ENCODE data around the gene LBHD1.
"Not testable (repeated sequence)": the region's sequence is repeated elsewhere in the genome, so short reads cannot be mapped to it uniquely, and the experiment has no call there.

The LBHD1 gene

DNA sequence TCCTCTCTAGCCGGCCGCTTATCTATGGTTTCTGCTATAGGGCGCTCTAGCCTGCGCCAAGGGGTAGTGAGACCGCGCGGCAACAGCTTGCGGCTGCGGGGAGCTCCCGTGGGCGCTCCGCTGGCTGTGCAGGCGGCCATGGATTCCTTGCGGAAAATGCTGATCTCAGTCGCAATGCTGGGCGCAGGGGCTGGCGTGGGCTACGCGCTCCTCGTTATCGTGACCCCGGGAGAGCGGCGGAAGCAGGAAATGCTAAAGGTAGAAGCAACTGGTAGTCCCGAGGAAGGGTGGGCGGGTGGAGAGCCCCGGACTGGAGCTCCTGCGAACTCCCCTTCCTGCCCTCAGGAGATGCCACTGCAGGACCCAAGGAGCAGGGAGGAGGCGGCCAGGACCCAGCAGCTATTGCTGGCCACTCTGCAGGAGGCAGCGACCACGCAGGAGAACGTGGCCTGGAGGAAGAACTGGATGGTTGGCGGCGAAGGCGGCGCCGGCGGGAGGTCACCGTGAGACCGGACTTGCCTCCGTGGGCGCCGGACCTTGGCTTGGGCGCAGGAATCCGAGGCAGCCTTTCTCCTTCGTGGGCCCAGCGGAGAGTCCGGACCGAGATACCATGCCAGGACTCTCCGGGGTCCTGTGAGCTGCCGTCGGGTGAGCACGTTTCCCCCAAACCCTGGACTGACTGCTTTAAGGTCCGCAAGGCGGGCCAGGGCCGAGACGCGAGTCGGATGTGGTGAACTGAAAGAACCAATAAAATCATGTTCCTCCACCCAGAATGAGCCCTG is at the start of gene LBHD1, which contains the start of gene UQCC3:
Gene LBHD1, minus strand, starts transcription at position 660 of the 782 bp plus-strand sequence. CDS start 2,236 bp downstream, outside the sequence.
Gene UQCC3, plus strand, starts transcription at position 66 of the 782 bp plus-strand sequence. Its CDS starts 73 bp downstream, at position 139.
- no peak for DNase-seq

DNA sequence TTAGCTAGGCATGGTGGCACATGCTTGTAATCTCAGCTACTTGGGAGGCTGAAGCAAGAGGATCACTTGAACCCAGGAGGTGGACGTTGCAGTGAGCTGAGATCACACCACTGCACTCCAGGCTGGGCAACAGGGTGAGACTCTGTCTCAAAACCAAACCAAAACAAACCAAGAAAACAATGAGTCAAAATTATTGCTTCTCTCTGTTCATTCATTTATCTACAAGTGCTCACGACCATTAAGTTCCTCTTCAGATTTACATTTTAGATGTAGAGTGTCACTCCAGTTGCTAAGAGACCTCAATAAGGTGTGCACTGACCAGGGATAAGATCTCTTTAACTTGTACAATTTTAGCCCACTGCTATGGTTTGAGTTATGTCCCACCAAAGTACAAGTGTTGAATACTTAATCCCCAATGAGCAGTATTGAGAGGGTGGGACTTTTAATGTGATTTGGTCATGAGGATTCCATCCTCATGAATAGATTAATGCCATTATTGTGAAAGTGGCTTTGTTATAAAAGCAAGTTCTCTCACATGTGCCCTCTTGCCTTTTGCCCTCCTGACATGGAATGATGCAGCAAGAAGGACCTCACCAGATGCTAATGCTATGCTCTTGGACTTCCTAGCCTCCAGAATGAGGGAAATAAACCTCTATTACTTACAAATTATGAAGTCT is 47.4 kb upstream of the LBHD1 start:
- no peak for DNase-seq

DNA sequence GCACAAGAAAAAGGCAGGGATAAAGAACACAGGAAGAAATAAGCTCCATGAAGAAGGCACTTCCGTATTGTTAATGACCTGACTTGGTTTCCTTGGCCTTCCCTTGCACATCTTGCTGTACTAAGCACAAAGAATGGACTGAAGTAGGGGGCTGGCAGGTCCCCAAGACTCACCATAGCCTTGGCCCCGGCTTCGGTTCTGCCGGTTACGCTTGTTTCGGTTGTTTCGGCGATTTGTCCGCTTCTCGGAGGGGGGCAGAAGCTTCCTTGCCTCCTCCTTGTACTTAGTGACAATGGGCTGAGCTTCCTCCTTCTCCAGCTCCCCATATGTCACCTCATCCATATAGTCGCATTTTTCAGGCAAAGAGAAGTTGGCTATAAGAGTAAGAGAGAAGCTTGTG is 44.7 kb upstream of the LBHD1 start:
- DNase-seq, result no peak

DNA sequence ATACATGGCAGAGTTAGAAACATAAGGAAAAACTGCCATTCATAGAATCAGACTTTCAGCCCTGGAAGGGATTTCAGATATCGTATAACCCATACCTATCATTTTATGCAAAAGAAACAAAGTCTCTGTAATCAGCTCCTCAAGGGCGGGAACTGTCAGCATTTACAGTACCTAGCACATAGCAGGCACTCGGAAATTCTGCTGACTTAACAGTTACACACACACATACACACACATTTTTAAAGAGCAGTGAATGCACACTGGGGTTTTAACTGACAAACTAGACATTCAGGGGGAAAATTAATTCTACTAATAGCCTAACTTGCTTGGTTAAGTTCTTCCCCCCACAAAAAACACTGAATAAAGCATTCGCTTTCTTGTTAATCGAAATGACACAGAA is 44.1 kb upstream of the LBHD1 start:
- no peak for DNase-seq

DNA sequence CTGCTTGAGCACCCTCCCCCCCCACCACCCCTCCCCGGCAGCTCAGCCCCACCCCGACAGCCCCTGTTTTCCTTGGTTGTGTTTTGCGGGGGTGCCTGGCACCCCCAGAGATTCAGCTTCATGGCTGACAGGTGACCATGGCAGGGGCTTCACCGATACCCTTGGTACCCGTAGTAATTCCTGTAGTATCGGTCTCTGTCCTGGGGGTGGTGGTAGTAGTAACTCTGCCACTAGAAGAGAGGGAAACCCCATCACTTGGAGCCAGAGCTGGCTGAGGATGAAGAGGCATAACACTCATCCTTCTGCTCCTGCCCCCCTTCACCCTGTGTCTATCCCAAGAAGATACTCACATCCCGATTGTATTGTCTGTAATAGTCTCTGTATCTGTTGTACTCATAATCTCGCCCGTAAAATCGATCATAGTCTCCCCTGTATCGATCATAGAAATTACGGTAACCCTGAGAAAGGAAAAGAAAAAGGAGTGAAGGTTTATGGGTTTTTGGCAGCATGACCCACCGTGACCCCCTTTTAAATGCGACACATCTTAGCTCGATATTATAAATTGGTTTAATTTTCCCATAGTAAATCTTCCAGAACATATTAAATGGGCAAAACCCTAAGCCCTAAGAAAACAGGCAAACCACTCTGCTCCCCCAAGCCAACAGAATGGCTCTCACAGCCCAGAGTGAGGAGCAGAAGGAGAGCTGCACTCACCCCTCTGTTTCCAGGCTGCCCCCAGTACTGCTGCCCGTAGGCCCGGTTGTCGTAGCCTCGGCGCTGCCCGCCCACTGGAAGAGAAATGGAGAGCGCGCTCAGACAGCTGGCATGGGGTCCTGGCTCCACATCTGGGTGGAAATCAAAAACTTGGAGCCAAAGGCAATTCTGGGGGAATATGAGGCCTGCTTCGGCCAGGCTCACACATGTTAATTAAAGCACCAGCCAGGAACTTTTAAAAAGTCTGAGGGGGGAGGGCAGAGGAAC is 43.4 kb upstream of the LBHD1 start:
- no peak for DNase-seq

DNA sequence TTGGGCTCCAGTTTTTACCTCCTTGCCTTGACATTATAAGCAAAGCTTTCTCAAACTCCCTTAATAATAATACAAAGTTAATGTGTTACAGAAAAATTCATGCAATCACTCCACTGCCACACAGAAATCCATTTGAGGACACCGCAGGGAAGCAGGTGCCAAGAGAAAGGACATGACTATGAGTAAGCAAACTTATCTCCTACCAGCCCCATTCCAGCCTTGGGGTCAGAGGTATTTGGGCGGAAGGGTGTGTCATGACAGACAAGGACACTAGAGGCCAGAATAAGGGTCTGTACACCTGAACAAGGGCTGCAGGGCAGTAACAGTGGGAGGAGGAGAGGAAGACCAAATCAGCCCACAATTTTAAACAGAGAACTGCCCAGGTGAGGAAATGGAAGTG is 41.3 kb upstream of the LBHD1 start:
- no peak for DNase-seq

DNA sequence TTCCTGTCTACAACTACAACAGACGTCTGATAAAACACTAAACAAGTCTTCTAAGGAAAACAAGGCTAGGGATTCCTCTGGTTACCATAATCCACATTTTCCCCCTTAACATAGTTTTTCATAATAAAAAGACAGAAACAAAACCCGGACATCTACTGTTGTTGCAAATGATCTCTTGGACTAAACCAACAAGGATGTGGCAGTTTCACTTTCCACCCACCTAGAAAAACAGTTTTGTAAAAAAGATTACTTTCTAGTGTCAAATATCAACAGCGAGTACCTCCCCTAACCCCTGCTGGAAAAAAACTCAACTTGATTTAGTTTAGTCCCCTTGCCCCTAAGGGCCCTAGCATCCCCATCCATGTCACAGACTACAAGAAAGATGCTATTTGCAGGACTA is 40.8 kb upstream of the LBHD1 start:
- DNase-seq, result no peak

DNA sequence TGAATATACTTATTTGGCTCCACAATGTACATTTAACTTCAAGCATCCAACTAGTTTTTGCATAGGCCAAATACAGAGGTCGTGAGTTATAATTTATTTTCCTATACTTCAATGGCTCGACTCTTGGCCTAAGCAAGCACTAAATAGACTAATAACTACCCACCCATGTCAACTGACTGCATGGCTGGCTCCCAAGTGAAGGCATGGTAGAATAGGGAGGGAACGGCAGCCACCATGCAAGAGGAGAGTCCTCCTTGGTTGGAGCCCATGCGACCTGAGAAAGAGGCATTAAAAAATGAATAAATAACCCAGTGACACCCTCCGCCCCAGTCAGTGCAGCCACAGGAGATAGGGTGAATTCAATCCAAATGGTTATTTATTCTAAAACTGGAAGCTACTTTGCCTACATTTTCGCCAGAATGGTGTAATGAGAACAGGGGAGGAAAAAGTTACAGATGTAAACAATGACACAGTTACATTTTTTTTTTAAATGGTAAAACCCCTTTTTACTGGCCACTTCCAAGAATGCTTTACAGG is 40.3 kb upstream of the LBHD1 start:
- DNase-seq, result no peak

DNA sequence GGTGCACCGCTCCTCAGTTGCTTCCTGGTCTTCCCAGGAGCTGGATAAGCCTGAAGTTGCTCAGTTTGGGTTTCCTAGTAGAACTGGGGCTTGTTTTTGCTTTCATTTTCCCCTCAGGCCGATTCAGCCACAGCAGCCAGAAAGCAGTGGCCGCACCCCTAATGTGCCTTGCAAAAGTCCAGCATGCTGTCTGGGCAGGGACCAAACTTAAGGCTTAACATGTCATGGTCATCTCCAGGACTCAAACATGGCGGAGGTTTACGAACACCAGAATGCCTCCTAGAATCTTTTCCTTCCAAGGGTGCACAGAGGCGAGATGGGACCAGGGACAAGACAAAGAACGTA is 37.9 kb upstream of the LBHD1 start:
- no peak for DNase-seq

DNA sequence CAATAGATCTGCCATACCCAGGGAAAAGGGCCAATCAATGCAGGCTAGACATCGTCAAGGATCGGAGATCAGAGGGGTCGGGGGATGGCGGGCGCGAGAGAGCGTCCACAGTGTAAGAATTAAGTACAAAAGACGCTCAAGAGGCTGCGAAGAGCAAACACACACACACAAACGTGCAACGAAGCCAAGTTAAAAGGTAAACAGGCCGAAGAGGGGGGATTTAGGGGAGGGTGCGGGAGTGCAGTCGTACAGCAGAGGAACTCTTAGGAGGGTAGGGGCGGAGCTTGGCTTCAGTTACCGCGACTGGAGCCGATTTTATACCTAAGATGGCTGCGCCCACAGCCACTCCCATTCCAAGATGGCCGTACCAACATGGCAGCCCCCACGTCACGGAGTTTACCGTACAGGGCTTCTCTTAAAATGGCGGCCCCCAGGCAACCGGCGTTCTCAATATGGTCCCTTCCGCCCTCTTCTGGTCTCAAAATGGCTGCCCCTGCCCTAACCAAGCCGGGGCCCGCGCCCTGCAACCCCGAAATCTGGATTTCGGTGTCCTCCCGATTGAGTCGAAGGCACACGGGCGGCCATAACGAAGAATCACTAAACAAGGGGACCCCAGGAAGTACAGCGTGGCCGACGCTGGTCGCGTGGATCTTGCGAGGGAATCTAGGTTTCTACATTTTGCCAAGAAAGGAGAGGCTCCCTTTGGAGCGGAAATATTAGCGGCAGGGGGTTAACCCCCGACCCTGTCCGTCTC is 37.4 kb upstream of the LBHD1 start:
- DNase-seq, result peak; percentile 95

DNA sequence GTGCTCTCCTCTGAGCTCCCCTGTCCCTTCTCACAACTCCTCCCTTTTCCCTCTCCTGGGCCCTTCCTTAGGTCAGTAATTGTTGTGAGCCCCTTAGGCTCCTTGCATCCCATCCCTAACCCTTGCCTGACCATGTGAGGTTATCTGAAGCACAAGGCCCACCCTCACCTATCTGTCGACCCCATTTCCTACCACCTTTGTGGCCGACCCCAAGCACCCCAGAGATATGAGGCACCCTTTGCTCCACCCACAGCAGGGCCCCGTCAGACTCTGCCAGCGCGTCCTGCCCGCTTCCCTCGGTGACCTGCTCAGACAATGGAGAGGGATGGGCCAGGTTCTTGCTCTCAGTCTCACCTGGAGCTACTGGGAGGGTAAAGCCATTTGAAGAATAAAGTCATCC is 36.7 kb upstream of the LBHD1 start:
- no peak for DNase-seq

DNA sequence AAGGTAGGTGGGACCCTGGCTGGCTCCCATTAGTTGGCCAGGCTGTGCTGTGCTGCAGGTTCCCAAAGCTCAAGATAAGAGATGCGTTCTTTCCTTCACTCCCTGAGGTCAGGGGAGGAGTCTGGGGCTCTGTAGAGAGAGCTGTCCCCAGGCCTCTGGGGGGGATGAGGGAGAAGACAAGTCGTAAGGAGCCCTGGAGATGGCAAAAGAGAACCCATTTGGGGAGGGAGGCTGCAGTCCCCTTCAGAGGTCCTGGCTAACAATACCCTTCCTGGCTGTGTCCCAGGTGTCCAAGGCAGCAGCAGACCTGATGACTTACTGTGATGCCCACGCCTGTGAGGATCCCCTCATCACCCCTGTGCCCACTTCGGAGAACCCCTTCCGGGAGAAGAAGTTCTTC is 36.3 kb upstream of the LBHD1 start:
- DNase-seq, result no peak

DNA sequence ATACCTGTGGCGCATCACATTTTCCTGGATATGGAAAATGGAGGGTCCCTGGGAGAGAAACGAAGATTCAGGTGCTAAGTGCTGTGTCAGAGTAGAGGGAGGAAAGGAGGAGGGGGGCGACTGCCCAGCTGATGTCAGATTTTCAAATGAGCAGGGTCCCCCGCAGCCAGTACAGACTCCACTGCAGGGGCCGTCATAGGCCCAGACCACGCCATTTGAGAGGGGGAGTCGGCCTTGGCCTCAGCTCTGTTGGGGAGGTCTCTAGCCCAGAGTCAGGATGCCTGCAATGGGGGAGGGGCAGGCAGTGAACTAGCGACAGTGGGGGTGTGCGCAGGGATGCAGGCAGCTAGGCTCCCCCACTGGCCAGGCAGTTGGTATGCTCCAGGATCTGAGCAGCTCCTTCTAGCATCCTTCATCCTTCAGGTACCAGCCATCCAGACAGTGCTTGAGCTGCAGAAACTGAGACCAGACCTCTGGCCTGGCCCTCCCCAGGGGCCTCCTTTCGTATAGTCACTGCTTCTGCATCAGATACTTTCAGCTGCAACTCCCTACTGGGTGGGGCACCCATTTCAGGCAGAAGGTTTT is 35.3 kb upstream of the LBHD1 start, which contains the start of the genes BSCL2 and GNG3:
Gene BSCL2, minus strand, starts transcription at position 148 of the 585 bp plus-strand sequence. CDS start 229 bp downstream, outside the sequence.
Gene GNG3, plus strand, starts transcription at position 400 of the 585 bp plus-strand sequence. CDS start 620 bp downstream, outside the sequence.
- DNase-seq, result no peak

DNA sequence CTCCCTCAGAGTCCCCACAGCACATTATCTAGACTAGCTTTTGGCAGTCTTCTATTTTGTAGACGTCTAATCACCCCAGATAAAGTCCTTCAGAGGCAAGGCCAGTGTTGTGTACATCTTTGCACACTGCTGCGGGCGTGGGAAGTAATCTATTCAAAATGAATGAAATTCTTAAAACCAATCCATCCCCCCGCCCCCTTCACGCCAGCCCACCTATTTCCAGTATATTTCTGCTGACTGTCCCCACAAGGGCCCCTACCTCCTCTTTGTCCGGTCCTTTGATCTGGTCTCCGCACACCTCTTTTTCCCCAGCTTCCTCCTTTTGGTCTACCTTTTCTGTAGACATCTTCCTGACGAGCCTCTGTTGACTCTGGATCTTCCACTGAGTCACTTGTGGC is 34.8 kb upstream of the LBHD1 start:
- no peak for DNase-seq

DNA sequence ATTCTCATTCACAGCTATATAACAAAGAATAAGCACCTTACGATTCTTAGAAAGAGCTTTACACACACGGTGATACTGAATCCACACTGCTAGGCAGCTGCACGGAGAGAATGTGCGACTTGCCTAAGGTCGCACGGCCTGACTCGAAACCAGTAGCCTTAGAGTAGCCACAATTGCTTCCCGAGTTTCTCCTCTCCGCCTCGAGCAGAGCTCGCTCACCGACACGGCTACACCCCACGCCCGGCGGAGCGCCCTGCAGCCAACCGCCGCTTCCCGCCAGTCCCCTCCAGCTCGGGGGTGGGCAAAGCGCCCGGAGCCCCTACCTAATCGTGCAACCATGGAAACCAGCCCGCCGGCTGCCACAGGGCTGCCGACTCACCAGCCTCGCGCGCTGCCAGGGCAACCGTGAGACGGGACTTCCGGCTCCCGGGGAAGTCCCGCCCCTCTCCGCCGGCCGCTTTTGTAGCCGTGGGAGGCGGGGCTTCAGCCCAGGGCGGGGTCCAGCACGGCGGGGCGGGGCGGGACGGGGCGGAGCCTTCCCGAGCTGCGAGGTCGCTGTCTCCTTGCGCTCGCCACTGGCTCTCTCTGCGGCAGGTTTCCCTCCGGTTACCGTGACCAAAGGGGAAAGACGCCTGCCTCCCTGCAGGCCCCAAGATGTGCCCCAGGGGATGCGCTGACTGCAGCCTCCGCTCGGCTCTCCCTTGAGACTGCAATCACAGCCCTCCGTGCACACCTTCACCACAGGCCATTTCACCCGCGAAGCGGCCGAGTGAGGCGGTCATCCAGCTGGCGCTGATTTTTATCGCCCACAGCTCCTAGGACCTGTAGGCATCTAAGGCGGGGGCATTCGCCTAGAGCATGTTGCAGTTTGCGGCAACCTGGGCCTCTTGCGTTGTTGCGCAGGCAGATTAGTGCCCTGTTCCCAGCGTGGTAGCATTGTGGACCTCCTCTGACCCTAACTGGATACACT is 34.1 kb upstream of the LBHD1 start:
- DNase-seq, result peak; percentile 76

DNA sequence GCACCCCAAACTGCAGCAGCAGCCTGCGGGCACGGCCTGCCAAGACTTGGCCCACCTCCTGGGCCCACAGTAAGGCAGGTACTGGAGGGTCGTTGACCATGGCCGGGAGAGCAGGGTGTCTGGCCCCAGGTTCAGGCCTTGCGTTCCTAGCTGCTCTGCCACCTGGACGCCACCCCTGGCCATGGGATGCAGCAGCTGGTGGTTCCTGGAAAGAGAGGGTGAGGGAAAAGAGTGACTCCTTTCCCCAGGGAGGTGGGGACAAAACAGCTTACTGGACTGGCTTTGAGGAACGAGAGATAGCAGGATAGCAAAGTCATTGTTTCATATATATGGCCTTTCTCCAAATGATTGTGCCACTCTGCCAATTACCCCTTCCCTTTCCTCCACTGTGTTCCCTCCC is 33.3 kb upstream of the LBHD1 start:
- DNase-seq, result no peak

DNA sequence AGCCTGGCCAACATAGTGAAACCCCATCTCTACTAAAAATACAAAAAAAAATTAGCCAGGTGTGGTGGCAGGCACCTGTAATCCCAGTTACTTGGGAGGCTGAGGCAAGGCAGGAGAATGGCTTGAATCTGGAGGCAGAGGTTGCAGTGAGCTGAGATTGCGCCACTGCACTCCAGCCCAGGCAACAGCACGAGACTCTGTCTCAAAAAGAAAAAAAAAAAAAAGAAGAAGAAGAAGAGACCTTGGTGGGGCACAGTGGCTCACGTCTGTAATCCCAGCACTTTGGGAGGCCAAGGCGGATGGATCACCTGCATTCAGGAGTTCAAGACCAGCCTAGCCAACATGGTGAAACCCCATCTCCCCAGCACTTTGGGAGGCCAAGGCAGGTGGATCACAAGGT is 31.9 kb upstream of the LBHD1 start:
- DNase-seq, result not testable (repeated sequence)

DNA sequence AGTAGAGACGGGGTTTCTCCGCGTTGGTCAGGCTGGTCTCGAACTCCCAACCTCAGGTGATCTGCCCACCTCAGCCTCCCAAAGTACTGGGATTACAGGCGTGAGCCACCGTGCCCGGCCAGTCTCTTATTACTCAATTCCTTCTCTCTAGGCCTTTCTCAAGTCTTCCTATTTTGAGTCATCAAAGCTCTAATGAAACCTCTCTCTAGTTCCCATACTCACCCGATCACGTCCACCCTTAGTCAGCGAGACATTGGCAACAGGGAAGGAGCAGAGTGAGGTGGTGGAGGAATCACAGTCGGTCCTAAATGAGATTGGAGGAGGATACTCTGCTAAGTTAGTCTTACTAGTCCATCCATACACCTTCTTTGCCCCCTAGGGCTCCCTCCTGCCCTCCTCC is 30.2 kb upstream of the LBHD1 start:
- DNase-seq, result no peak

DNA sequence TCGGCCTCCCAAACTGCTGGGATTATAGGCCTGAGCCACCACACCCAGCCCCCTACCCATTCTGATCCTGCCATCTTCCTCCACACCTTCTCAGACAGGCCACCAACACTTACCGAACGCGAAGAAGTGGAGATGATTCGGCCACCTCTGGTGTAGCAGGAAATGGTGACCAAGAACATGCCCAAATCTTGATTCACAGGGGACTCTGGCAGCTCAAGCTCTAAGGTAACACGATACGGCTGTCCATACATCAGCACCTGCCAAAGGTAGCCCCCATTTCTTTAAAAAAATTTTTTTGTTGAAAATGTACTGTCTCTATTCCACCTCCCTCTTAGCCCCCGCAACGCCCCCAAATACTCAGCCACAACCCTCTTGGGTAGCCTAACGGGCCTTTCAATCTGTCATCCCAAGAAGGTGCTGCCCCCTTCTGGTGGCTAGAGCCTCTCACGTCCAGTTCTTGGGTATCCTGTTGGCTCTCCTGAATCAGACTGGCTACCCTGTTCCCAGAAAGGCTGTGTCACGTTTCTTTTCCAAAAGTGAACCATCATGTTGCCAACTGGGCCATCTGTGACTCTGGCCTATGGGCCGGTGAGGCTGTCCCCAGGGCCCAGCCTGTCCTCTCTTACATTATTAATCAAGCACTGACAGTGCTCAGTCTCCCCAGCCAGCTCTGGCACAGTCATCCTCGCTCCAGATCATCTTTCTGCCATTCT is 22.5 kb upstream of the LBHD1 start:
- DNase-seq, result no peak

DNA sequence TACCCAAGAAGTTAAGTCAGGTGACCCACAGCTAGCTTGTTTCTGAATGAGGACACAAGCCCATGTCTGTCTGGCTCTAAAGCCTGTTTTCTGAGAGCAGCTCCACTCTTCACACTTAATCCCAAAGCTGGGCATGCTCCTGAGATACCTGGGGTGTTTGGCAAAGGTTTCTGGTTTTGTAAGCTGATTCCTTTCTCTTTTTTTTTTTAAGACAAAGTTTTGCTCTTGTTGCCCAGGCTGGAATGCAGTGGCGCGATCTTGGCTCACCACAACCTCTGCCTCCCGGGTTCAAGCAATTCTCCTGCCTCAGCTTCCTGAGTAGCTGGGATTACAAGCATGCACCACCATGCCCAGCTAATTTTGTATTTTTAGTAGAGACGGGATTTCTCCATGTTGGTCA is 21.6 kb upstream of the LBHD1 start:
- not testable (repeated sequence) for DNase-seq
